Sigmoid colon (tissue), 7 donors: Measurements from ENCODE around the gene NEBL. TPM values are rescaled to one million over a fixed set of nuclear protein-coding genes. Genes with fewer than 3 reads are reported as not detected.

Experiments
- DNase-seq: peaks from one replicate; pipeline ENCODE4 v3.0.0-alpha.2; 2019
- H3K27ac ChIP-seq, 4 donors: fragments of 200-600 bp; sonication (generic); one replicate each; pipeline ENCODE4 v1.5.1; 2016 to 2019; ENCODE audit warnings: mild to moderate bottlenecking in 1 of 4
- H3K27me3 ChIP-seq, 3 donors: fragments of 200-600 bp; sonication (generic); one replicate each; pipeline ENCODE4 v1.5.1; 2019; ENCODE audit warnings: mild to moderate bottlenecking in 1 of 3
- H3K36me3 ChIP-seq, 4 donors: fragments of 200-600 bp; sonication (generic); one replicate each; pipeline ENCODE4 v1.5.1; 2016 to 2019
- H3K4me1 ChIP-seq, 4 donors: fragments of 200-600 bp; sonication (generic); one replicate each; pipeline ENCODE4 v1.5.1; 2017 to 2019
- H3K4me3 ChIP-seq, 4 donors: fragments of 200-600 bp; sonication (generic); one replicate each; pipeline ENCODE4 v1.5.1; 2017 to 2019; ENCODE audit warnings: mild to moderate bottlenecking in 2 of 4, moderate library complexity in 1 of 4
- H3K9me3 ChIP-seq, 4 donors: fragments of 200-600 bp in 3 of 4; sonication (generic) in 3 of 4; one replicate each; pipeline versions ENCODE4 v1.5.1 to v1.6.1; 2013 to 2019
- EP300 ChIP-seq, 4 donors: sonication (generic); formaldehyde crosslinking; IDR thresholded peaks; one replicate each; pipeline ENCODE4 v1.6.1; 2017; ENCODE audit warnings: antibody characterized with exemption in 4 of 4
- POLR2A ChIP-seq, 2 donors: fragments of 450-650 bp; IDR thresholded peaks; one replicate each; pipeline ENCODE4 v1.6.1; 2016; ENCODE audit warnings: antibody characterized with exemption in 2 of 2, mild to moderate bottlenecking in 2 of 2, moderate library complexity in 2 of 2
- POLR2AphosphoS5 ChIP-seq, 4 donors: sonication (generic); formaldehyde crosslinking; IDR thresholded peaks; one replicate each; pipeline ENCODE4 v1.6.1; 2017; ENCODE audit warnings: antibody characterized with exemption in 4 of 4
- WGBS, 2 donors: extraction: QIAGEN DNeasy Blood & Tissue Kit; methylation state at CpG; one replicate each; pipeline ENCODE4 v1.1.7; 2013; 5-methylcytosine and 5-hydroxymethylcytosine counted together
- intact Hi-C: fragments of 100-400 bp; cut with DNase I; formaldehyde crosslinking; loops from one replicate; pipeline ENCODE4 v1.15.1; 2023
- polyA plus RNA-seq, 3 donors: library from polyadenylated mRNA; stranded (reverse); fragments of 200-250 nt; gene quantifications; one replicate each; pipeline ENCODE4 v1.2.3, GENCODE V29; 2013
- total RNA-seq, 4 donors: library from RNA; depleted of rRNA; stranded (reverse); fragments of >200 nt; gene quantifications; one replicate each; pipeline ENCODE4 v1.1.0, GENCODE V29; 2016
- TF ChIP-seq, protein P1 (sequence below), 4 experiments: fragments of 450-650 bp in 3 of 4; fragments of 200-600 bp in 1 of 4; IDR thresholded peaks; one replicate each; pipeline ENCODE4 v1.5.1; 2016 to 2019; ENCODE audit warnings: antibody characterized with exemption in 4 of 4, mild to moderate bottlenecking in 3 of 4, moderate library complexity in 2 of 4
- donor health status: healthy with polysubstance abuse.
- donor health status: Bipolar disorder and iron deficiency.
- donor health status: healthy.

Gene NEBL
- total and polyA plus RNA-seq, 7 donors: 1.1 to 4.9 (median 2.1) TPM

DNA sequence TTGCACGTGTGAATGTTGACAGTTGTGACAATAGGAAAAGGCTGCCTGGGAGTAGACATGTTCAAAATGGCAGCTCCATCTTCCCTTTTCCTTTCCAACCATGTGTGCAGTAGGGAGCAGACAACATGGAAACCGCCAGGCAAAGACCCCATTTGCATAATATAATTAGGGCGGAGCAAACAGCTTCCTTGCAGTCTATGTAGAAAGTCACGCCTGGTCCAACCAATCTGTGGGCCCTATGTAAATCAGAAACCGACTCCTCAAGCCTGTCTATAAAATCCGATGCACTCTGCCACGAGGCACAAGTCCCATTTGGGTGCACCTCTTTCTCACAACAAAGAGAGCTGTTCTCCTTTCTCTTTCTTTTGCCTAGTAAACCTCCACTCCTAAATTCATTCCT lies 19.6 kb downstream of the NEBL start:
- no peaks in the 10 kb centered on the region for H3K4me1 ChIP-seq
- H3K27ac ChIP-seq: no peak overlapping the region
- no peaks in the 10 kb centered on the region for H3K27me3 ChIP-seq
- intact Hi-C loops: no loop called here
- WGBS, 2 donors: 78 to 84% methylated on average over 7 of the region's 7 CpGs
- H3K4me3 ChIP-seq: no peak overlapping the region
- no peaks in the 10 kb centered on the region for H3K36me3 ChIP-seq
- no peak for TF ChIP-seq POLR2A (IDR thresholded peaks at IDR 0.05)
- TF ChIP-seq POLR2AphosphoS5 (IDR thresholded peaks at IDR 0.05): no peak
- TF ChIP-seq, protein P1, sequence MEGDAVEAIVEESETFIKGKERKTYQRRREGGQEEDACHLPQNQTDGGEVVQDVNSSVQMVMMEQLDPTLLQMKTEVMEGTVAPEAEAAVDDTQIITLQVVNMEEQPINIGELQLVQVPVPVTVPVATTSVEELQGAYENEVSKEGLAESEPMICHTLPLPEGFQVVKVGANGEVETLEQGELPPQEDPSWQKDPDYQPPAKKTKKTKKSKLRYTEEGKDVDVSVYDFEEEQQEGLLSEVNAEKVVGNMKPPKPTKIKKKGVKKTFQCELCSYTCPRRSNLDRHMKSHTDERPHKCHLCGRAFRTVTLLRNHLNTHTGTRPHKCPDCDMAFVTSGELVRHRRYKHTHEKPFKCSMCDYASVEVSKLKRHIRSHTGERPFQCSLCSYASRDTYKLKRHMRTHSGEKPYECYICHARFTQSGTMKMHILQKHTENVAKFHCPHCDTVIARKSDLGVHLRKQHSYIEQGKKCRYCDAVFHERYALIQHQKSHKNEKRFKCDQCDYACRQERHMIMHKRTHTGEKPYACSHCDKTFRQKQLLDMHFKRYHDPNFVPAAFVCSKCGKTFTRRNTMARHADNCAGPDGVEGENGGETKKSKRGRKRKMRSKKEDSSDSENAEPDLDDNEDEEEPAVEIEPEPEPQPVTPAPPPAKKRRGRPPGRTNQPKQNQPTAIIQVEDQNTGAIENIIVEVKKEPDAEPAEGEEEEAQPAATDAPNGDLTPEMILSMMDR (IDR thresholded peaks at IDR 0.05): no peak
- no peak for TF ChIP-seq EP300 (IDR thresholded peaks at IDR 0.05)
- no peaks in the 10 kb centered on the region for H3K9me3 ChIP-seq
- no peak for DNase-seq

DNA sequence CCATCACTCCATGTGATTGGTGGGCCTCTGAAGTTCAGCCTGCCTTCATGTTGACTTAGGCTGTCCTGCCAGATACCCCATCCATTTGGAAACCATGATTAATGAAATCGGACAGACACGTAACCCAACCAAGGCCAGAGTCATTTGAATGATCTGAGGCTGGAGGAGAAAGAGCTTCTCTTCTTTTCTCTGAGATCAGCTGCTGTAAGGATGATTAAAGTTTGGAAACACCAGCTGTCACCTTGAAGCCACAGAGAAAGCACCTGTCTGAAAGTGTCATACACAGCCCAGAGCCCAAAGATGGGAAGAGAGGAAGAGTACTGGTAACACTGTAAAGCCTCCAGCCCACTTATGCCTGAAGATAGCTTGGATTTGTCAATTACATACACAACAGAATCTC lies 22.9 kb downstream of the NEBL start:
- no peaks in the 10 kb centered on the region for H3K9me3 ChIP-seq
- intact Hi-C loops: no loop called here
- TF ChIP-seq, protein P1 (IDR thresholded peaks at IDR 0.05): no peak
- no peak for TF ChIP-seq POLR2AphosphoS5 (IDR thresholded peaks at IDR 0.05)
- no peak for TF ChIP-seq POLR2A (IDR thresholded peaks at IDR 0.05)
- H3K27me3 ChIP-seq: no peaks in the 10 kb centered on the region
- H3K4me1 ChIP-seq: no peaks in the 10 kb centered on the region
- H3K4me3 ChIP-seq: no peak overlapping the region
- DNase-seq: no peak
- no peak overlapping the region for H3K27ac ChIP-seq
- WGBS, 2 donors: 96 to 97% methylated on average over 2 of the region's 2 CpGs
- H3K36me3 ChIP-seq: no peaks in the 10 kb centered on the region

DNA sequence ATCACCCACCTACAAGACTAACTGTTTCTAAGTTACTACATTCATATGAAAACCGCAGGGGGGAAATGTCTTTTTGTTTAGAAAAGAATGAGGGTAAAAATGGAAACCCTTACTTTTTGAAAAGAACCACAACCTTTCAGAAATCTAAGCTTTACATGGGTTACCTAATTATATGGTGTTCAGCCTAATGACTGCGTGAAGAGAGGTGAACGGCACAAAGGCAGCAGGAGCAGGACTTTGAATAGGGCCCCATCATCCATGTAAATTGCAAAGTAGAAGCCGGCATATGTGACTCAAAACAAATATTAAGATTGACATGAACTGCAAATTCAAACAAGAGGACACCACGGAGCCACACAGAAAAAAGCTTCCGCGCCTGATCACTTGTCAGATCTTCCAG lies 25.1 kb downstream of the NEBL start:
- no peaks in the 10 kb centered on the region for H3K27me3 ChIP-seq
- H3K27ac ChIP-seq: no peak overlapping the region
- TF ChIP-seq EP300 (IDR thresholded peaks at IDR 0.05) (no peak), POLR2A (IDR thresholded peaks at IDR 0.05) (no peak), POLR2AphosphoS5 (IDR thresholded peaks at IDR 0.05) (no peak)
- TF ChIP-seq, protein P1 (IDR thresholded peaks at IDR 0.05): no peak
- H3K36me3 ChIP-seq: no peaks in the 10 kb centered on the region
- no peaks in the 10 kb centered on the region for H3K4me1 ChIP-seq
- no peak for DNase-seq
- intact Hi-C loops: no loop called here
- H3K4me3 ChIP-seq: no peak overlapping the region
- 89 to 93% methylated on average over 7 of the region's 7 CpGs for WGBS, 2 donors
- no peaks in the 10 kb centered on the region for H3K9me3 ChIP-seq

DNA sequence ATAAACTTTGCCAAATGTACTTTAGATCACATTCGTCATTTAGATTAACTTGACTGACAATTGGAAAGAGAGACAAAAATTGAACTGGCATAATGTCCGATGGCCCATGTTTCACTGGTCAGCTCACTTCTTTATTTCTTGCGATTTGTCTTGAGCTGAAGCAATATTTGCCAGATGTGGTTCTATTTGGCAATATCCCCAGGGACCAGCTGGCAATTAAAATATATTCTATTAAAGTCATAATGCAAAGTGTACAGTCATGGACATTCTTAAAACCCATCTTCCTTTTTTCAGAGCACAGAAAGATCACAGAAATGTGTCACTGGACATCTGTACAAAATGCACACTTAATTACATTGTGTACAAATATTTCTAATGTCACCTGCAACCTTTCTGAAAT lies 26.3 kb downstream of the NEBL start:
- intact Hi-C loops: no loop called here
- no peaks in the 10 kb centered on the region for H3K9me3 ChIP-seq
- no peaks in the 10 kb centered on the region for H3K4me1 ChIP-seq
- 90 to 93% methylated on average over 3 of the region's 3 CpGs for WGBS, 2 donors
- no peaks in the 10 kb centered on the region for H3K27me3 ChIP-seq
- no peak for DNase-seq
- TF ChIP-seq EP300 (IDR thresholded peaks at IDR 0.05) (no peak), POLR2A (IDR thresholded peaks at IDR 0.05) (no peak)
- TF ChIP-seq, protein P1 (IDR thresholded peaks at IDR 0.05): no peak
- H3K27ac ChIP-seq: no peak overlapping the region
- H3K36me3 ChIP-seq: no peaks in the 10 kb centered on the region
- H3K4me3 ChIP-seq: no peak overlapping the region

DNA sequence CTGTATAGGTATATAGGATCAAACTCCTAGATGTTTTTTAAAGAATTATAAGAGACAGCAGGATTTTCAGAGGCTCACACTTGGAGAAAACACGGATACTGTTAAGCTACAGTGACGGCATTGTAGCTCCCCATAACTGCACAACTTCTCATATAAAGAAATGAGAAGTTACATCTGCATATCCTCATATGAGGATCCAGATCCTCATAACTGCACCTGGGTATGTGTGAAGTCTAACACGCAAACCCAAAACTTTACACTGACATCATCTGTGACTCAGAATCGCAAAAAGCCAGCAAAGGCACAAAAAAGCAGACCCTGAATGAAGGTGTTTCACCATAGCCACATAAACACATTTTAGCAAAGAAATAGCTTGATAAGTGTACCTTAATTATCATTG lies 34.1 kb downstream of the NEBL start:
- Histone ChIP-seq H3K36me3 (no peaks in the 10 kb centered on the region), H3K4me3 (no peak overlapping the region), H3K27ac (no peak overlapping the region), H3K9me3 (no peaks in the 10 kb centered on the region), H3K4me1 (no peaks in the 10 kb centered on the region), H3K27me3 (no peaks in the 10 kb centered on the region)
- intact Hi-C loops: no loop called here
- 93 to 94% methylated on average over 4 of the region's 4 CpGs for WGBS, 2 donors
- DNase-seq: no peak
- no peak for TF ChIP-seq POLR2AphosphoS5 (IDR thresholded peaks at IDR 0.05)
- no peak for TF ChIP-seq EP300 (IDR thresholded peaks at IDR 0.05)
- TF ChIP-seq, protein P1 (IDR thresholded peaks at IDR 0.05): no peak
- TF ChIP-seq POLR2A (IDR thresholded peaks at IDR 0.05): no peak
